Measurements from ENCODE around the gene MAN1A1.

GRCh38 chr6:119284861-119285521, 64.6 kb downstream of the MAN1A1 start:
- TF ChIP-seq, protein P1, sequence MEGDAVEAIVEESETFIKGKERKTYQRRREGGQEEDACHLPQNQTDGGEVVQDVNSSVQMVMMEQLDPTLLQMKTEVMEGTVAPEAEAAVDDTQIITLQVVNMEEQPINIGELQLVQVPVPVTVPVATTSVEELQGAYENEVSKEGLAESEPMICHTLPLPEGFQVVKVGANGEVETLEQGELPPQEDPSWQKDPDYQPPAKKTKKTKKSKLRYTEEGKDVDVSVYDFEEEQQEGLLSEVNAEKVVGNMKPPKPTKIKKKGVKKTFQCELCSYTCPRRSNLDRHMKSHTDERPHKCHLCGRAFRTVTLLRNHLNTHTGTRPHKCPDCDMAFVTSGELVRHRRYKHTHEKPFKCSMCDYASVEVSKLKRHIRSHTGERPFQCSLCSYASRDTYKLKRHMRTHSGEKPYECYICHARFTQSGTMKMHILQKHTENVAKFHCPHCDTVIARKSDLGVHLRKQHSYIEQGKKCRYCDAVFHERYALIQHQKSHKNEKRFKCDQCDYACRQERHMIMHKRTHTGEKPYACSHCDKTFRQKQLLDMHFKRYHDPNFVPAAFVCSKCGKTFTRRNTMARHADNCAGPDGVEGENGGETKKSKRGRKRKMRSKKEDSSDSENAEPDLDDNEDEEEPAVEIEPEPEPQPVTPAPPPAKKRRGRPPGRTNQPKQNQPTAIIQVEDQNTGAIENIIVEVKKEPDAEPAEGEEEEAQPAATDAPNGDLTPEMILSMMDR (IDR thresholded peaks at IDR 0.05) = peak in 1 of 12 donors; percentile 14
- TF ChIP-seq POLR2A (IDR thresholded peaks at IDR 0.05) = no peak
